Mononuclear cell (primary cell): Measurements from ENCODE around the gene HOXB8. TPM values are rescaled to one million over a fixed set of nuclear protein-coding genes. Genes with fewer than 3 reads are reported as not detected.

Experiments used
- H3K27me3 ChIP-seq: 2 replicates; pipeline ENCODE4 v1.6.0; 2011; ENCODE audit warnings: low read length, control low read depth; ENCODE audit not compliant: insufficient read depth
- H3K4me1 ChIP-seq: 2 replicates; pipeline ENCODE4 v1.5.1; 2011; ENCODE audit warnings: mild to moderate bottlenecking, low read length, control low read depth; ENCODE audit not compliant: insufficient read depth
- H3K4me3 ChIP-seq: 2 replicates; pipeline ENCODE4 v1.5.1; 2011; ENCODE audit warnings: mild to moderate bottlenecking, low read length, moderate library complexity
- H3K9me3 ChIP-seq: 2 replicates; pipeline ENCODE4 v1.5.1; 2011; ENCODE audit warnings: low read depth, mild to moderate bottlenecking, control low read depth, low read length
- total RNA-seq: library from RNA; depleted of rRNA; stranded (reverse); fragments of >200 nt; gene quantifications from one replicate; pipeline ENCODE4 v1.2.3, GENCODE V29; 2012

HOXB8 gene
- total RNA-seq, 1 donor = 0.10 TPM

DNA sequence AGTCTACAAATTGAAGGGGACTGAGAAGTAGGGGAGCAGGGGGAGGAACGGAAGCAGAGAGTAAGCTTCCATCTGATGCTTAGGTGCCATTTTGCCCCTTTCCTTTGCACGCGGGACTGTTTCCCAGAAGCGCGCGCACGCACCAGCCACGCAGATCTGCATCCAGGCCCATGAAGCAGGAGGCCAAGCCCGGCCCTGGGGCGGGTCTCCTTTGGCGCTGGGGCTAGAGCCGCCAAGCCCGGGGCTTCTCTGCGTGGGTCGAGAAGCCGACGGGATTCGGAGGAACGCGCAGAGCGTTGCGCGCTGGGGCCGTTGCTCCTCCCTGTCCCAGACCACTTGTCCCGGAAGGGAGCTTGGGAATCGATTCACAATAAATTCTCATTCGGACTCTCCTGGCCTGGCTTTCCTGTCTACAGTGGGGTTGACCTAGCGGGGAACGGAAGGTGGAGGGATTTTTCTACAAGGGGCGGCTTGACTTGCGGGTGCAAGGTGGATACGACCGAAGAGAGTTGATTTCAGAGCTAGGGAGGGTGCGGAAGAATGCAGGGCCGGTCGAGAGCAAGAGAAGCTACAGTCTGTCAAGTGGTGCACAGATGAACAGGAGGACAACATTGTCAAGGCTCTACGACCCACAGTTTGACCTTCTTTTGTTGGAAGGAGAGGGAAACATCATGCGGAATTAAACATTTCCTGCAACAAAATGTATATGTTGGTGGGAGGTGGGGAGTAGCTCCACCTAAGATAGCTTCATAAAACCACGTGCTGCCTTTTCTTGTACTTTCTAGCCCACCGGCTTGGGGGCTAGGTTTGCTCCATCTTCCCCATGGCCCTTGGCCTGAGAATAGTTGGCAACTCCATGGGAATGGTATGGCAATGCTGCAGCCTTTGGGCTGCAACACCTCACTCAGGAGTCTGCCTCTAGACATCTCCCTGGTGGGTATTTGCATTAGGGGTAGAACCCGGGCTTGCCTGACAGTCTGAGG, 6.6 kb upstream of the HOXB8 start:
- peaks cover 94% of the 10 kb centered on the region for H3K27me3 ChIP-seq
- H3K4me1 ChIP-seq = peaks cover 29% of the 10 kb centered on the region
- H3K9me3 ChIP-seq = no peaks in the 10 kb centered on the region
- no peak overlapping the region for H3K4me3 ChIP-seq

DNA sequence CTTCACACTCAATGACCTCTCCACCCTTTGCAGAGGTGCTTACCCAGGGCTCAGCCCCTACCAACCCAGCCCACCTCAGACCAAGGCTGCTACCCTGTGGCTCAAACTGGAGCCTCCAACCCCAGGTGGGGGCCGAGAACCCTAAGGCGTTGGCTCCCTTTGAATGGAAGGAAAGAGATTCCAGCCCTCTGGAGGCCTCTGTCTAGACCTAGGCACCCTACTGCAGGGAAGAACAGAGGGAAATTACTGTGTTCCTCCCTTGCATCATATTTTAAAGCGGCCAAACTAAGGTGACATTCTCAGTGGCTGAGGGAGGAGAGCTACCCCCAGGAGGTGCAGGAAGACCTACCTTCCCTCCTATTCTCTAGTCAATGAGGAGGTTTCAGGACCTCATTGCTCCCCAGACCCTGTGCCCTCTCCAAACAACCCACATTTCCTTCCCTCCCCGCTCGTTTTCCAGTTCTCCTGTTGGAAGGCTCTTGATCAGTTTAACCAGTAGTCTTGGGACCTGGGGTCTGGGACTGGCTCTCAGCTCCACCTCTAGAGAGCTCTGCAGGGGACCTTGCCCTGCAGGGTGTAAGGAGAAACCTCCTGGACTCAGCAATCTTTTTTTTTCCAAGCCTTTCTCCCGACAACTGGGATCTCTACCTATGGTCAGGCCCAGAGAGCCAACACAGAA, 5.5 kb upstream of the HOXB8 start:
- H3K27me3 ChIP-seq = peaks cover 99% of the 10 kb centered on the region
- peaks cover 23% of the 10 kb centered on the region for H3K4me1 ChIP-seq
- H3K4me3 ChIP-seq = no peak overlapping the region
- H3K9me3 ChIP-seq = no peaks in the 10 kb centered on the region

DNA sequence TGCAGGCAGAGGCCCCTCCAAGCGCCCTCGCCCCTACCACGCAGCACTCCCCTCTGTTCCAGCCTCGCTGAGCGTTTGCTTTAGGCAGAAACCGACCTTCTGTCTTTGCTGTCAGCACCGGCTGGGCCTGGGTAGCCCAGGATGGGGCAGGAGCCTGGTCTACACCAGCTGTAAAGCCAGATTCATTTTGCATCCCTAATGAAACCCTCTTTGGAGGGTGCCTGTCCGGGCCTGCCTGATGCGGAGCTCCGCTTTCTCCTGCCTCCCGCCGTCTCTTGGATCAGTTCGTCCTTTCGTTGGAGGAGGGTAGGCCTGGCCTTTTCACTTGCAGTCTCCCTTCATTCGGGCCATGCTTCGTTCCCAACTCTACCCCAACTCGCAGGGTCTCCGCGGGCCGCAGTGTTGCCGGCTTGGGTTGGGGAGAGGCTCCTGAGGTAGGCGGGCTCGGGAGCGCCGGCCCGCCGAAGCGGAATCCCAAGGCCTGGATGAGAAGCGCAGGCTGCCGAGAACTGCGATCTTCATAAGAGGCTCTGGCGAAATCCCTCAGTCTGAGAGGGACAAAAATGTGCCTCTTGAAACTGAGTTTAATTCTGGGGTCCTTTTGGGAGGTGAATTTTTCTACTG, 4.8 kb upstream of the HOXB8 start:
- Histone ChIP-seq H3K9me3 (no peaks in the 10 kb centered on the region), H3K27me3 (peaks cover 99% of the 10 kb centered on the region), H3K4me1 (peaks cover 16% of the 10 kb centered on the region), H3K4me3 (no peak overlapping the region)

DNA sequence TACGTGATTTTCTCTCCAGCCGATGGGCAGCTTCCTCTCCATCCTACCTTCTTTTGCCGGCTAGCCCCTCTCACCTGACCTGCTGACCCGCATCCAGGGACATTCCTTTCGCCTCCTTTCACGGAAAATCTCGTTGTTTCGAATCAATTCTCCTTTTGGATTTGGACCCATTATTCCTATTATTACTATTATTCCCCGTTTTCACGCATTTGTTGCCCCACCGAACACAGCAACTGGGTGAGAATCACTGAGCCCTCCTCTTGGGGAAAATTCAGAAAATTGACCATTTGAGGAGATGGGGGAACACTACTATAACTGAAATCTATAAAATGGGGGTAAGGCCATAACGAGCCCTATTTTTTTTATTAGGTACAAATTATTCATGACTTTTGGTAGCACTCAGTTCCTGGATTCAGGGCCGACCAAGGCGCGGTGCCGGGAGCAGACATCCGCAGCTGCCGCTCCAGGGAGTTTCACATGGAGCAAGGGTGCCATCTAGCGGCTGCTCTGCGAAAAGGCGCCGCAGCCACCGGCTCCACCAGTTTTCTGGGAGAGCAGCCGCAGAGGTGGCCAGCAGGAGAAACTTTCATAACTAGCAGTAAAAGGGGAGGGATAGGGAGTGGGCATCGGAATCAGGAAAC, 3.3 kb upstream of the HOXB8 start:
- peaks cover 96% of the 10 kb centered on the region for H3K27me3 ChIP-seq

DNA sequence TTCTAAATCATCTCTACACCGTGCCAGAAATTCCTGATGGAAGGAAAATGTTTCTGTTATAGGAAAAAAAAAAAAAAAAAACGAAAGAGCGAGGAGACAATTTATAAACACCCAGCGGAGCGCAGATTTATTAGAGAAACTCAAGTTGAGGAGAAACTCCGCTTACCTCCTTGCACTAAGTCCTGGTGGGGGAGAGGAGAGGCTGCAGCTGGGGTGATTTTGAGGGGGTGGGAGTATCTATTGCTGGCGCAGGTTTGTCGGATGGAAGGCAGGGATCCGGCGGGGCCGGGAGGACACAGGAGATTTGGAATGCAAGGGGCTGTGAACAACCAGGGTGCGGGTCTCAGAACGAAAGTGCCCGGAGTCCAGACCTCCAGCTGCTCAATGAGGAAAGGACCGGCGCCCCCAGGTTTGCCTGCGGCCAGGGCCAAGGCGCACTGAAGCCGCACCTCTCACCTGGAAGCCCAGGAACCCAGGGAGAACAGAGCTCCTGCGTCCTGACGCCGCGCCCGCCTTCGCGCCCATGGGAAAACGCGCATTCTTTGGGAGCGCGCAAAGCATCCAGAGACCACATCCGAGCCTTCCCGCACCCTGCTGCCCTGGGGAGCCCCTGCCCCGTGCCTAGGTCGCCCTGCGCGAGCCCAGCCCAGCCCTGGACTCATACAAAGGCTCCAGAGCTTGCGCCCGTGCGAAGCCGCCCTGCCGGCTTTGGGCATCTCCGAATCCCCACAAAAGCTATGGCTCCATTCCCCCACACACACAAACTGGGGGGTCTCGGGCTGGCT, 2.6 kb upstream of the HOXB8 start:
- H3K4me1 ChIP-seq = peaks cover 25% of the 10 kb centered on the region
- no peaks in the 10 kb centered on the region for H3K9me3 ChIP-seq
- peaks cover 92% of the 10 kb centered on the region for H3K27me3 ChIP-seq
- no peak overlapping the region for H3K4me3 ChIP-seq

More for the DNA sequence above, 3.3 kb upstream of the HOXB8 start:
- Histone ChIP-seq H3K9me3 (no peaks in the 10 kb centered on the region), H3K4me3 (no peak overlapping the region), H3K4me1 (peaks cover 20% of the 10 kb centered on the region)

DNA sequence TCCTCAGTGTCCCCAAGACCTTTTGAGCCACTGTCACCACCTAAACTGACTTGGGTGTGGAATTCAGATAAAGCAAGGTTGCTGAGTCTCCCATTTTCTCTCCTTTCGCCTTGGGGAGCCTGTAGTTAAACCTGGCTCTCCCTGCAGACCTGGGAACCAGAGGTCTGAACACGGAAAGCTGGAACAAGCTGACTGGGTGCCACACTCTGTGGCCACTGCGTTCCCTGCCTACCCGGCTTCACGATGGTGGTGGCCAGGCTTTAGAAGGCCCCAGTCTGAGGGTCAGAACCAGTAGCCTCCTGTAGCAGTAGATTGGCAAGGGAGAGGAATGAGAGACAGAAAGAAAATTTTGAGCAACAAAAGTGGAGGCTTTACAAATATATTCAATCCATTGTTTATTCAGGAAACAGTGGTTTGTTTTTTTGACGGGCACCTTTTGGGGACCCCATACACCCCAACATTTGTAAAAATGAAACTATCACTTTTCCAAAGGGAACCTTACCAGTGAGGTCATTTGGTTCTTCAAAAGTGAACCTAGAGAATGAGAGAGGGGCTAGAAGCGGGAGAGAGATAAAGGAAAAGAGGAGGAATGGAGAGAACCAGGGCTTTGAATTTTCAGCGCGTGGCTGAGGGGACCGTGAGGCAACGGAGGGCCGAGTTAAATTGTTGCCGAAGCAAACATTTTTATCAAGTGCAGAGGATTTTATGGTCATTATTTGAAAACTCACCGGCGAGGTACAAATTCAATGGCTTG, 1.8 kb upstream of the HOXB8 start:
- H3K4me1 ChIP-seq = peaks cover 33% of the 10 kb centered on the region
- no peak overlapping the region for H3K4me3 ChIP-seq
- H3K9me3 ChIP-seq = no peaks in the 10 kb centered on the region
- H3K27me3 ChIP-seq = peaks cover 91% of the 10 kb centered on the region

DNA sequence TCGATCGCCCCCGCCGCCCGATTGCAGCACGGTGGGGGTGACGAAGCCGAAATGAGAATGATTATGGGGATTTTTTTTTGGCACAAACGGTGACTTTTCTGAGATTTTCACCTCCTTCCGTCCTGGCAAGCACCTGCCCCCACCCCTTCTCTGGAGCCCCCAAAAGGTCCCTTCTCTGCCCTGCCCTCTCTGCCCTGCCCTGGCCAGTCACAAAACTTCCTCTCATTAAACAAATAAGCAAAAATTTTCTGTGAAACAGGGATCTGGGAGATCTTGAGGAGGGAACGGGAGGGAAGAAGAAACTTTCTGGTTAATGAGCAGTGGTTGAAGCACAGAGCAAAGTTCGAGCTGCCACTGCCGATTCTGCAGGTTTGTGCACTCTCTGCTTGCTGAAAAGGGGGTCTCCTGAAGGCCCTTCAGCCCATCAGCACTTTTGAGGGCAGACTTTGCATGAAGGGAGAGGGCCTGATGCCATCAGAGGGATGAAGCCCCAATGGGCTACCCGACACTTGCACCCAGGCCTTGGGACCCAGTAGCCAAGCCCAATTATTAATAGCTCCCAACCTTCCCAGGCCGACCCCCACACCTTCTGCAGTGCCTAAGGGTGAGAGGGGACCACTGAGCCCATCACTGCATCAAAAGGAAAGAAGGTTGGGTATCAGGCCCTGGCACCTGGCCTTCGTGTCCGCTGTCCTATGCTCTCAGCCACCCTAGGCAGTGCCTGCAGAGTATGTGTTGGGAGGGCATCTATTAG, 1.0 kb upstream of the HOXB8 start:
- Histone ChIP-seq H3K4me3 (no peak overlapping the region), H3K9me3 (no peaks in the 10 kb centered on the region), H3K27me3 (peaks cover 91% of the 10 kb centered on the region)

DNA sequence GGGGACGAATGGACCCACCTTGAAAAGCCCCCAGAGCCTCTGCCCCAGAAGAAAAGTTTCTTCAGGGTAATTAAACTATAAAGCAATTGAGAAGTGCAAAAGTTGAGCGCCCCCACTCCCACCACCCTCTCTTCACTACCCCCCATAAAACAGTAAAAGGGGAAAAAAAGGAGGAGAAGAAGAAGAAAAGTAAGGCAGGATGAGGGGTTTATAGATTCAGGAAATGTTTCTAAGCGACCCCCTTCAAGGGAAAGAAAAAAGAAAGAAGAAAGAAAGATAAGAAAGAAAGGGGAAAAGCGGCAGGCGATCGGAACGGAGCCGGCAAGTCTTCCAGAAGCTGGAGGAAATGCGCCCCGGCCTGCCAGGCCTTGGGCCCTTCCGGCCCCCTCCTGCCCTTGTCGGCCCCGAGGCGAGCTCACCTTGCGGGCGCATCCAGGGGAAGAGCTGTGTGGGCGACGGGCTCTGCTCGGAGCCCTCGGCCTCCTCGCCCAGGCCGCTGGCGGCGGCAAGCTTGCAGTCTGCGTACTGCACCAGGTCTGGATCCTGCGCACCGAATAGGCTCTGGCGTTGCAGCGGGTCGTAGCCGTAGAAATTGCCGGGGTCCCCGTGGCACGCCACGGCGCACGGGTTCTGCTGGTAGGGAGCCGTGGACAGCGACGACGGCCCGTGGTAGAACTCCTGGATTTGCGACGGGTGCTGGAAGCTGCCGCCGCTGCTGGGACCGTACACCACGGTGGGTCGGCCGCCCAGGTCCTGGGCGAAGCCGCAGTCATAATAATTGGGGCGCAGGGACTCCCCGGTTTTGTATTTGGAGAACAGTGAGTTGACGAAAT, 1.0 kb downstream of the HOXB8 start:
- Histone ChIP-seq H3K4me3 (no peak overlapping the region), H3K9me3 (no peaks in the 10 kb centered on the region), H3K27me3 (peaks cover 92% of the 10 kb centered on the region), H3K4me1 (peaks cover 55% of the 10 kb centered on the region)

More for the DNA sequence above, 1.0 kb upstream of the HOXB8 start:
- H3K4me1 ChIP-seq = peaks cover 40% of the 10 kb centered on the region

DNA sequence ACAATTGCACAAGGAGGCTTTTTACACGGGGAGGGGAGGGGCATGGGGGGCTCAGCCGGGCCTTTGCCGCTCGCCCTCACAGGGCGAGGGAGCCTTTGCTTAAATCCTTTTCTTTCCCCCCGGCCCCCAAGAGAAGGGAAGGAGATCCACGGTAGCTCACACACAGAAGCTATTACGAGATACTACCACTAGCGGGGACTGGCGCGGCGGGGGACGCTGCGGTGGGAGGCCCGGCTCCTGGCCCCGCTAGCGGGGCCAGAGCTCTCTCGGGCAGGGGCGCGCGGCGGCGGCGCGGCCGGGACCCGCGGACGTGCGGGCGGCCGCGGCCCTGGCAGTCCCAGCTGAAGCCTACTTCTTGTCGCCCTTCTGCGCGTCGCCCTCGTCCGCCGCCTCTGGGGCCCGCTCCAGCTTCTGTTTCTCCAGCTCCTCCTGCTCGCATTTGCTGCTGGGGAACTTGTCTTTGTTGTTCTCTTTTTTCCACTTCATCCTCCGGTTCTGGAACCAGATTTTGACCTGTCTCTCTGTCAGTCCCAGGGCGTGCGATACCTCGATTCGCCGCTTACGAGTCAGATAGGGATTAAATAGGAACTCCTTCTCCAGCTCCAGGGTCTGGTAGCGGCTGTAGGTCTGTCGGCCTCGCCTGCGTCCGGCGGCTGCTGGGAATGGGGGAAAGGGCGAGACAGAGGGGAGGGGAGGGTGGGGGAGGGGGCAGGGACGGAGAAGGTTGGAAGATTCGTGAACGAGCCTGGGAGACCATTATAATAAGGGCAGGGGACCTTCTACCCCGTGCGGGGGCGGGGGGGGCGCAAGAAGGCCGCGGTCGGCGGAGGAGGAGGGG, 2.0 kb downstream of the HOXB8 start:
- peaks cover 45% of the 10 kb centered on the region for H3K4me1 ChIP-seq
- H3K9me3 ChIP-seq = no peaks in the 10 kb centered on the region
- H3K27me3 ChIP-seq = peaks cover 90% of the 10 kb centered on the region
- H3K4me3 ChIP-seq = no peak overlapping the region

DNA sequence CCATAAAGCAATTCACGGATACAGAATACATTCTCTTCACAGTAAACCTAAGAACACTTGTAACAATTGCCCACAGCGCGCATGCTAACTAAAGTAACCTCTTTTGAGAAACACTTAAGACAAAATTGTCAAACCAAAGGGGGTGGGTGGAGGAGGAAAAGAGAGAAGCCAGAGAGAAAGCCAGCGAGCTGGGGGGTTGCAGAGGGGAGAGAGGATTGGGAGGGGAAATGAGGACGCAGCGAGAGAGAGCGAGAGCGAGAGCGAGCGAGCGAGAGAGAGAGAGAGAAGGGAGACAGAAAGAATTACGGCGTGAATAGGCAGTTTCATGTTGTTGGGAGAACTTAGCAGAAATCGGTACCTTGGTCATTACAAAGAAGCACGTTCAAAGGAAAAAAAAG, 2.6 kb downstream of the HOXB8 start:
- Histone ChIP-seq H3K4me3 (no peak overlapping the region), H3K4me1 (peaks cover 44% of the 10 kb centered on the region), H3K27me3 (peaks cover 88% of the 10 kb centered on the region), H3K9me3 (no peaks in the 10 kb centered on the region)

DNA sequence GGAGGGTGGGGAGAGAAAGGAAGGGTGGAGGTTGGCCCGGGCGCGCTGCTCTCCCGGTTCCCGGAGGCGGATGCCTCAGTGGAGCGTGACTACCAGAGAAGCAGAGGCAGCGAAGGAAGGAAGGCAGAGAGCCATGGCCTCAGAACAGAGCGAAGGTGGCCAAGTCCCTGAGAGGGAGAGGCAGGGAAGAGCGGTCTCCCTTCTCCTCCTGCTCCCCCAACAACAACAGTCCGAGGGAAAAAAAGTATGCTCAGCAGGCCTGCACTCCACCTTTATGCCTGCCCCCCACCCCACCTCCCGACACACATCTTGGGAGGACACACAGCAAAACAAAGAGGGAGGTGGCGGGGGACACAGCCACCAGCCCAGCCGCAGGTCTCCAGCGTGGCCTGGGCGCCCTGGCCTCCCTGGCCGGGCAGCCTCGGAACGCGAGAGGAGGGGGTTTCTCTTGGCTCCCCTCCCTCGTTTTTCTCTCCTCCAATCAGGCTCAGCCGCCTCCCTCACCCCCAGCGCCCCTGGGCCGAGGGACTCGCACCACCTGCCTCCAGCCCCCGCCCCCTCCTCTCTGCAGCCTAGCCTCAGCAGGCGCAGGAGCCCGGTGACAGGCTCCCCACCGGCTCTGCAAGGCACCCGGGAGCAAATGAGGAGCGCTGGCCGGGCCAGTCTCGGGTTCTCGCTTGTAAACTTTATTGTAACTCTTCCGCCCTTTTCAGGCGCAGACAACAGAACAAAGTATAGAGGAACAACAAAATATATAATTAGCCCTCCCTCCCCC, 3.2 kb downstream of the HOXB8 start:
- Histone ChIP-seq H3K9me3 (no peaks in the 10 kb centered on the region), H3K4me1 (peaks cover 44% of the 10 kb centered on the region), H3K27me3 (peaks cover 88% of the 10 kb centered on the region), H3K4me3 (no peak overlapping the region)
